ENCODE data around the gene NAV2.

GRCh38 chr11:19769820-19770219 is 57.2 kb downstream of the NAV2 start:
- TF ChIP-seq CTCF (conservative IDR thresholded peaks at IDR 0.05) (no peak), EZH2 (IDR thresholded peaks at IDR 0.05; ENCODE audit: low read depth) (no peak)

Data from PC-9 (cell line).